ENCODE results near the gene SDCCAG8. TPM values are rescaled to one million over a fixed set of nuclear protein-coding genes. Genes with fewer than 3 reads are reported as not detected.

SDCCAG8 gene
- total RNA-seq, 1 experiment from 2014 or later = 10.0 TPM

DNA sequence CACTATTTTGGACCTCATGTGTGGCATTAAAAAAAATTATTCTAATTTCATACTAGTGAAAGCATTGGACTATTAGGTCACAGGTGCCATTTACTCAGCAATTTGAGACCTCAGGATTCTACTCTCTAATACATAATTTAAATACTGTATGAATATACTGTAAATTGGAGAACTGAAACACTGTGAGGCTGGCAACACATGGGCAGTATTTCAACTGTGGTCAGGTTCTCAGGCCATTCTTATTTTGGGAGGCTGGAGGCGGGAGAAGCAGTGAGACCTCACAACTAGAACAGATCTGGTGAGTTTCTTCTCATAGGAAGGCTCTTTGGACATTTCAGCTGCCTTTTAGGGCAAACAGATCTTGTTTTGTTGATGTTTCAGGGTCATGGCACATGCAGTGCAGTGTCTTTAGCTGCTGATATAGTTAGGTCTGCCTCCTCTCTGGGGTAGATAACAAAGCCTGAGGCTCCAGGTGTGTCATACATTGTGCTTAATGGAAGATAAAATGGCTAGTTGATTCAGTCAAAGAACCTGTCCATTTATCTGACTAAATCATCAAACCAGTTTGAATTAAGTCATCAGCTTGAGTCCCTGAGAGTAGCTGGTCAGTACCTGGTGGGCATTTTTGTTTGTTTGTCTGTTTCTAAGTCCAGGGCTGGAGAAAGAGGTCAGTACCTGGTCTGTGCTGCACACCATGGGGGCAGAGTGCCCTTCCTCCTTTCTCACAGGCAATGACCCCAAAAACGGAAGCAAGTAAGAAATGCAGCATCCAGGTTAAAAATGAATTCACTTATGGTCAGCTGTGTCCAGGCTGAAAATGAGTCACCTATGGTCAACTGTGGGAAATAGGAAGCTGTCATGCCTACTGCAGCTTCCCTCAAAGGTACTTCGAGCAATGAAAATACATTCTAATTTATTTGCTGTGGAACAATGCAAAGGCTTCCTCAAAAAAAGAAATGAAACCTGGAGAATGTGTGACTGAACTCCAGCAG, 216.2 kb downstream of the SDCCAG8 start:
- Histone ChIP-seq H3K56ac (ENCODE audit: insufficient read length, low read depth, low read length) (no peak overlapping the region), H2BK12ac (ENCODE audit: insufficient read length, low read depth, low read length) (no peak overlapping the region), H2BK15ac (ENCODE audit: low read depth, low read length) (no peak overlapping the region), H3K9me3 (ENCODE audit: control insufficient read depth, low read depth, low read length) (no peaks in the 10 kb centered on the region), H3T11ph (ENCODE audit: low read length) (no peak overlapping the region), H4K20me1 (ENCODE audit: control insufficient read depth, insufficient read depth, insufficient read length) (no peaks in the 10 kb centered on the region), H3K4ac (ENCODE audit: low read depth, low read length) (no peak overlapping the region), H3K4me2 (ENCODE audit: insufficient read depth, insufficient read length, low read length) (no peak overlapping the region), H2AK5ac (ENCODE audit: insufficient read length, low read length) (no peak overlapping the region), H2BK20ac (ENCODE audit: low read depth, low read length, poor library complexity, severe bottlenecking) (no peak overlapping the region), H3K23ac (ENCODE audit: insufficient read length, low read depth, low read length) (no peak overlapping the region), H4K91ac (ENCODE audit: insufficient read length, low read depth, low read length) (no peak overlapping the region), H2AFZ (ENCODE audit: low read length) (no peak overlapping the region), H3K79me1 (ENCODE audit: insufficient read depth, low read depth, low read length, poor library complexity, severe bottlenecking) (no peaks in the 10 kb centered on the region), H4K5ac (ENCODE audit: insufficient read length, low read depth, low read length) (no peak overlapping the region), H3K18ac (ENCODE audit: insufficient read length, low read depth, low read length) (no peak overlapping the region), H3K23me2 (ENCODE audit: insufficient read length, low read depth, low read length, poor library complexity, severe bottlenecking) (no peaks in the 10 kb centered on the region), H2BK120ac (ENCODE audit: low read depth, low read length, poor library complexity, severe bottlenecking) (no peak overlapping the region), H3K79me2 (ENCODE audit: insufficient read depth, low read length) (no peaks in the 10 kb centered on the region), H3K9ac (ENCODE audit: extremely low read depth, insufficient read length, low read length) (no peak overlapping the region), H4K8ac (replicated peaks; ENCODE audit: insufficient read length, low read depth, low read length) (no peak overlapping the region), H3K27me3 (ENCODE audit: insufficient read depth, low read length) (no peaks in the 10 kb centered on the region), H3K4me1 (ENCODE audit: insufficient read depth, low read length) (peaks cover 5% of the 10 kb centered on the region; the same call in 1 of the 2 replicates), H2BK5ac (ENCODE audit: insufficient read length, low read length) (no peak overlapping the region), H3K27ac (ENCODE audit: insufficient read length, low read depth, low read length) (no peak overlapping the region), H3K14ac (ENCODE audit: insufficient read depth, low read length) (no peak overlapping the region)
- peak; percentile 12 for DNase-seq
- H3K36me3 Mint-ChIP-seq (ENCODE audit: insufficient read depth in 1 of 3, low read depth in 3 of 3) = no peaks in the 10 kb centered on the region
- TF ChIP-seq, protein P1, sequence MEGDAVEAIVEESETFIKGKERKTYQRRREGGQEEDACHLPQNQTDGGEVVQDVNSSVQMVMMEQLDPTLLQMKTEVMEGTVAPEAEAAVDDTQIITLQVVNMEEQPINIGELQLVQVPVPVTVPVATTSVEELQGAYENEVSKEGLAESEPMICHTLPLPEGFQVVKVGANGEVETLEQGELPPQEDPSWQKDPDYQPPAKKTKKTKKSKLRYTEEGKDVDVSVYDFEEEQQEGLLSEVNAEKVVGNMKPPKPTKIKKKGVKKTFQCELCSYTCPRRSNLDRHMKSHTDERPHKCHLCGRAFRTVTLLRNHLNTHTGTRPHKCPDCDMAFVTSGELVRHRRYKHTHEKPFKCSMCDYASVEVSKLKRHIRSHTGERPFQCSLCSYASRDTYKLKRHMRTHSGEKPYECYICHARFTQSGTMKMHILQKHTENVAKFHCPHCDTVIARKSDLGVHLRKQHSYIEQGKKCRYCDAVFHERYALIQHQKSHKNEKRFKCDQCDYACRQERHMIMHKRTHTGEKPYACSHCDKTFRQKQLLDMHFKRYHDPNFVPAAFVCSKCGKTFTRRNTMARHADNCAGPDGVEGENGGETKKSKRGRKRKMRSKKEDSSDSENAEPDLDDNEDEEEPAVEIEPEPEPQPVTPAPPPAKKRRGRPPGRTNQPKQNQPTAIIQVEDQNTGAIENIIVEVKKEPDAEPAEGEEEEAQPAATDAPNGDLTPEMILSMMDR (conservative IDR thresholded peaks at IDR 0.05) = no peak
- peaks cover 53 to 61% of the 10 kb centered on the region in 2 experiments for H3K4me1 Mint-ChIP-seq
- WGBS (ENCODE audit: extremely low coverage, insufficient read length, low lambda C conversion rate) = no CpG with 5 or more reads among the region's 3 CpGs
- H3K27ac Mint-ChIP-seq = peak overlapping the region in 2 of 3 experiments; percentile 26 to 29; a peak in 2 of 7 replicates
- no peaks in the 10 kb centered on the region; a peak in 1 of 5 replicates for H3K9me3 Mint-ChIP-seq
- H3K4me3 Mint-ChIP-seq = no peak overlapping the region
- no peaks in the 10 kb centered on the region for H3K27me3 Mint-ChIP-seq (ENCODE audit: low read depth)
